ELR (cell line): ENCODE data around the gene FGF1.

Experiments
- DNase-seq: peaks from one replicate; pipeline ENCODE4 v3.0.0-alpha.2; 2015; ENCODE audit warnings: low read depth

FGF1 gene

DNA sequence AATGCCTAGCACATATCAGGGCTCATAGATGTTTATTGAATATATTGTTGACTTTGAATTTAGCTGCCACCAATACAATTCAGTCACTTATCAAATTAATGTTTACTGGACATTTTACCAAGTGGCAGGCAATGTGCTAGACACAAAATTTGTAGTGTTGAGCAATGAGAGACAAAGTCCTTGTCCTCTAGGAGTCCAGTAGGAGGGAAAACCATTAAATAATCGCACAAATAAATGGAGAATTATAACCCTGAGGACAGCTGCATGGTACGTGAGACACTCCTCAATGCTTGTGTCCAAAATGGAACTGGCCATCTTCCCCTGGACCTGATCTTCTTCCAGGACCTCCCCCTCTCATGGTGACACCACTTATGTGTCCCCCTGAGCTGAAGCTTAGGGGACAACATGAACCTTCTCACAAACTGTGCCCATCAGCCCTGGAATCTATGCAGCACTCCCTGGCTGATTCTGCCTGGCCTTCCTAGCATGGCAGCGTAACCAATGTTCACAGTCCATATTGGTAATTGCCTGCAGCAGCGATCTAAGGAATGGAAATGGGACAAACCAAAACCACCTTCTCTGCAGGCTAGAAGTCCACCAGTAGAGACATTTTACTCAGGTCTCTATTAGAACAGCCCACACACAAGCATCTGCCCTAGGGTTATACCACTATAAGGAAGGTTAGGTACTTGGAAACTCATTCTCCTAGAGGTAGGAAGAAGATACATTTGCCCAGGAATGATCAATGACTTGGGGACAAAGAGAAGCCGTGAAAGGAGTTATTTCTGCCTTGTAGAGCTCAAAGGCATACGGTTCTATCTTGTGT is 75.5 kb downstream of the FGF1 start:
- no peak for DNase-seq

DNA sequence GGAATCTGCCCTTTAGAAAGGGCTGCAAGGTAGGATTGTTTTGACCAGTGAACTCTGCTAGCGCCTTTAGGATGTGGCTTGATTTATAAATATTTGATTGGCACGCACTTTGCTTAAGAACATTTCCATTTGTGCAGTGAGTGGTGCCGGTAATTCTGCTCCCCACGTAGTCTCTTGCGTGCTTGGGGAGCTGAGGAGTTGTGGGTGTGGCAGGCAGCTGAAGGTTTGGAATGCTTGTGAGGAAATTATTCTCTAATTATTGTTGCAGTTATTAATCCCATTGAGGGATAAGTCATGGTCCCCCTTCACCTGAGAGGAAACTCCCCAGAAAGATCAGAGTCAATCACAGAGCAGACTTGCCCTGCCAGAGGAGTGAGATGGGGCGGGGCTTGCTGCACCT is 76.7 kb downstream of the FGF1 start:
- DNase-seq: no peak

GRCh38 chr5:142608081-142608480 is 77.8 kb downstream of the FGF1 start:
- DNase-seq: no peak

- DNase-seq: no peak
Observed at GRCh38 chr5:142605611-142606010, 80.3 kb downstream of the FGF1 start.

DNA sequence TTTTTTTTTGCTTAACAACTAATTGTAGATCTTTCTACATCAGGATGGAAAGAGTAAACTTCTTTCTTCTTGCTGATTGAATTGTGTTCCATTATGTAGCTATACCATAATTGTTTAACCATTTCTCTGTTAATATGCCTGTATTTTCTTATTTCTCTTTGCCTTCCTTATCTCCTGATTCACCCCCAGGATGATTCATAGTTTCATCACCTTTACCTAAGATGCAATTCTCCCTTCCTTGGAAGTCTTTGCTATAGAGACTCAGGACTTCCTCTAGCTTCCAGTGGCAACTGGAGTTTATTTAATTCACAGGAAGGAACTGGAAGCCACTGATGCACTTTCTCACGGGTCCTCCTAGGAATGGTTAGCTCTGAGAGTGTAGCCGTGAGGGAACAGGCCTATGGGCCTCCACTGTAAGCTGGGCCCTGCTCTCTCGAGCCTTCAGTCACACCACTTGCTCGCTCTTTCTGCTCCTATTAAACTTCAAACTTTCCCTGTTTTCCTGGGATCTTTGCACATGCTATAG is 83.1 kb downstream of the FGF1 start:
- DNase-seq: peak; percentile 57

DNA sequence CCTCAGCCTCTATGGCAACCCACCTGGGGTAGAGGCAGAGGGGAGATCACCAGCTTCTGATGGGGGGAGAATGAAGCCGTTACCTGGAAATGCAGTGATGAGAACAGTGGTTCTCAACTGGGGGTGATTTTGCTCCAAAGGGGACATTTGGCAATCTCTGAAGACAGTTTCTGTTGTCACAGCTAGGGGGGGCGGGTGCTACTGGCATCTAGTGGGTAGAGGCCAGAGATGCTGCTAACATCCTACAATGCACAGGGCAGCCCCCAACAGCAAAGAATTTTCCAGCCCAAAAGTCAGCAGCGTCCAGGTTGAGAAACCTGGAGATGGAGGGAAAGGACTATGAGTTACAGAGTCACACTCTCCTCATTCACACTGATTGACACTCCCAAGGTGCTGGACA is 84.5 kb downstream of the FGF1 start:
- peak; percentile 53 for DNase-seq

GRCh38 chr5:142600611-142601358 is 85.1 kb downstream of the FGF1 start:
- DNase-seq: peak; percentile 54

DNA sequence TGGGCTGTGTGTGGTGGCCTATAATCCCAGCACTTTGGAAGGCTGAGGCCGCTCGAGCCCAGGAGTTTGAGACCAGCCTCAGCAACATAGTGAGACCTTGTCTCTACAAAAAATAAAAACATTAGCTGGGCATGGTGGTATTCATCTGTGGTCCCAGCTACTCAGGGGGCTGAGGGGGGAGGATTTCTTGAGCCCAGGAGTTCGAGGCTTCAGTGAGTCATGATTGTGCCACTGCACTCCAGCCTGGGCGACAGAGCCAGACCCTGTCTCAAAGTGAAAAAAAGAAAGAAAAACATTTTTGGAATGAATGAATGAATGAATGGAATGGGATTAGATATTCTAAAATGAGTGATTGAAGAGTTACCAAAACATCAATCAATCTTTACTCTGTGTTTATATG is 85.8 kb downstream of the FGF1 start:
- no peak for DNase-seq

DNA sequence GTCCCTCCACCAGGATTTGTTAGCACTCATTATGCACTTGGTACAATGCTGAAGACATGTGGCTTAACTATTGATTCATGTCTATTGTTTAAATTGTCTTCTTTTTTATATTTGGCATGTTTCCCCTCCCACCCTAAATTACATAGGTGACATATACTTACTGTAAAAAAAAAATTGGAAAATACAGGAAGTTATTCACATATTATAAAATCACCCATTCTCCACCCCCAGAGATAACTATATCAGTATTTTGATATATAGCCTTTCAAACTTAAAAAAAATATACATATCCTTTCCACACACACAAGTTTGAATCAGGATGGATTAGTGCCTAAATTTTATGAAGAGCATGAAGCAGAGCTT is 87.6 kb downstream of the FGF1 start:
- DNase-seq: no peak

DNA sequence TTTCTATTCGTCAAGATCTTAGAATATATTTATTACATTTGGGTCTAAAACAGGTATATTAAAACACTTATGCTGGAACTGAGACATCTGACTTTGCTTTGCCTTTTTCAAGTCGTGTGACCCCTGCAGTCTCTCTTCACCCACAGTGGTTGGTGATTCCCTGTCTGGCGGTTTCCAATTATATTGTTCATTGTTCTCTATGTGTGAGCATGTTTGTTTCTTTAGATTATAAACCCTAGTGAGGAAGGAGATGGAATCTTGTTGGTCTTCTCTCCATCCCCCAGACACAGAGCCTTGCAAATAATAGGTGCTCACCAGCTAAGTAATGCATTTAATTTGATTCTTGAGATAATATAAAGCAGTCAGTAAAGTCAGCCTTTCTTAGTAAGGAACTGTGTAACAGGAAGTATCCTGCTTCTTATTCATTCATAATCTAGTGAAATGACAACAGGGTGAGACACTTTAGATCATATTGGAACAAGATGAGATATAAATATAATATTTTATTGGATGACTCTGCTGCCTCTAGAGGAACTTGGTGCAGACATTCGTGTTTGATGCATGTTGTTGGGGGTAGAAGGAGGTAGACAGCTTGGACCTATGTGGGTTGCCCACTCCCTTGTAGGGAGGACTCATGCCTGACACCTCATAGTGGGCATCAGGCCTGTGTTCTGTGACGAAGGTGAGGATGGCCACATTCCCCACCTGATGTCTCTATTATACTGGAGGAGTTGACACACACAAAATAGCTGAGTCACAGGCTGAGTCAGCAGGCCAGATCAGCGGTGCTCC is 88.1 kb downstream of the FGF1 start:
- DNase-seq: peak; percentile 95

- no peak for DNase-seq
Observed at GRCh38 chr5:142597025-142597424, 88.9 kb downstream of the FGF1 start.

DNA sequence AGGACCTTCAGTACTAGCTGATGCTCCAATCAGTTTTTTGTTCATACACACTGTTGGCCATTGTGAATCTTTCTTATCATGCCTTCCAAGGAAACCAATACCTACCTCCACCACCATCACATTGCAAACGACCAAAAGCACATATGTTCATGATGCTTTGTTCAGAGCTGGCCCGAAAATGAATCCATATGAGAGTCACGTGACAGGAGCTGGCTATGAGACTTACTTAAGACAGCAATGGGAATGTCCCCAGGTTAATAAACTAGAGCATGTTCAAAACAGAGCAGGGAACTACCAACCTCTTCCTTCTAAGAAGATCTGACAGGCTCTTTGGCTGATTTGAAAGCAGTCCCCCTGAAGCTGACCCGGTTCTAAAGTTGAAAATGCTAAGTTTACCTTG is 93.5 kb downstream of the FGF1 start:
- no peak for DNase-seq

DNA sequence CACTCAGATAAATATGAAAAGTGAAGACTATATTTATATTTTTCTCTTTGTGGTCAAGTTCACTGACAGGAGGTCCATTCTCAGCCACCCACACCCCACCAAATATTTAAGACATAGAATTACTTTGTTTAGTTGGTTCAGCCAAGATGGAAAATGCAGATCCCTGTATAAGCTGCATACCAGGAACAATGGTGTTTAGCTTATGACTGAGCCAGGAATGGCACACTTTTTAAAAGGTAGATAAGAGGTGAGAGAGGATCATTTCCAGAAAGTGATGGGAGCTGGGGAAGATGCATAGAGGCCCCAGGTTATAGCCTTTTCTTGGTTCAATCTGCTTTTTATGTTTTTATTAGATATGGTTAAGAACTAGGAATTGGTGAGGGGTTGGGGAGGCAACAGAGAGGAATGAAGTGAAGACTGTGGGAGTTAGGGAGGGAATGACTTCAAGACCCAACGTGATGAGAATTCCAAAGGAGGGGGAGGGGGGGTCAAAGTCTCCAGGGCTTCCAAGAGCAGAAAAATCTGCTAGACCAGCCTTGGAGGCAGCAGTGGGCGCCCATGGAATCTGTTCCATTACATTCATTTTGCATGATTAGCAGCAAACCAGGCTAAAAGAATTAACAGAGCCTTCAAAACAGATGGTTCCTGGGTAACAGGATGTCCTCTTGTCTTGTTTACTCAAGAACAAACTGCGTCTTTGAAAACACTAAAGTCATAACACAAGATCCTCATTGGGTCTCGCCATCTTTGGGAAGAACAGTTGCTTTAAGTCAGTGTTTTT is 95.2 kb downstream of the FGF1 start:
- DNase-seq: no peak

- no peak for DNase-seq
Observed at GRCh38 chr5:142589720-142590119, 96.2 kb downstream of the FGF1 start.

DNA sequence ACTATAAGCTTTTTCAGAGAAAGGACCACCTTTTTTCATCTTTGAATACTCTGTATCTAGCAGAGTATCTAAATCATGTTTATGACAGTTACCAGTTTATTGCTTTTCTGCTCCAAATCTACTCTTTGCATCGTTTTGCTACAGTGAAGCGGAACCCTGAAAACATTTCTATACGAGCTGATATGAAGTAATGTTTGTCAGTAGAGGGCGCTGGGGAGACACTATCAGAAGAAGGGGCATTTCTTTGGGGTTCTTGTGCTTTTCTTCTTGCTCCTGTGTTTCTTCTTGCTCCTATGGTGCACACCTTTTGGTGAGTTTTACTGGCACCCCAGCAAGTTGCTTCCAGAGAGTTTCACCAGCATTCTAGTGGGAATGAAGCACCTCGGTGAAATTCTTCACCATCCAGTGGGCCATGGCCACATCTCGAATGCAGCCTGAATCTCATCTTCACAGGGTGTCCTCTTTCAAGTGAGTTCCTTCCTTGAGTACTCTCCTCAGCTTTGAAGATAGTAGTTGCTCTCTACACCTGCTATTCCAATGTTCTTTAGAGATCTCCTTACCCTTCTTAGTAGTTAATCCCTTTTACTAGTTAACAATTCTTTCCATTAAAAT is 98.4 kb downstream of the FGF1 start:
- peak; percentile 78 for DNase-seq

GRCh38 chr5:142586552-142586951 is 99.3 kb downstream of the FGF1 start:
- no peak for DNase-seq

DNA sequence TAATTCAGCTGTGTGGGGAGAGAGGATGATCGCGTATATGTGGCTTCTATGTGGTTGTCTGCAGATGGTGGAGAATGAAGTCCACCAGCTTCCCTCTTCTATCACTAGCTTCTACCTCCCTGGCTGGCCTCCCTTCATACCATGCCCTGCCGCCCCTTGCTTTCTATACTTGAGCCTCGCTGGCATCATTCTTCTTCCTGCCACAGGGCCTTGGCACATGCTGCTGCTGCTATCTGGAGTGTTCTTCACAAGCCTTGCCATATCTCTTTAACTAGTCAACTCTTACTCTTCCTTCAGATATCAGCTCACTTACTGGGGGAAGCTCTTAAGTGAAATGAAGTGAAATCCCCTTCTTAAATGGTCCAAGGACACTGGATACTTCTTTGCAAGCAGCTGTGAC is 100.4 kb downstream of the FGF1 start:
- DNase-seq: no peak

- no peak for DNase-seq
Observed at GRCh38 chr5:142584891-142585290, 101.0 kb downstream of the FGF1 start.

- no peak for DNase-seq
Observed at GRCh38 chr5:142578161-142578830, 107.6 kb downstream of the FGF1 start.

DNA sequence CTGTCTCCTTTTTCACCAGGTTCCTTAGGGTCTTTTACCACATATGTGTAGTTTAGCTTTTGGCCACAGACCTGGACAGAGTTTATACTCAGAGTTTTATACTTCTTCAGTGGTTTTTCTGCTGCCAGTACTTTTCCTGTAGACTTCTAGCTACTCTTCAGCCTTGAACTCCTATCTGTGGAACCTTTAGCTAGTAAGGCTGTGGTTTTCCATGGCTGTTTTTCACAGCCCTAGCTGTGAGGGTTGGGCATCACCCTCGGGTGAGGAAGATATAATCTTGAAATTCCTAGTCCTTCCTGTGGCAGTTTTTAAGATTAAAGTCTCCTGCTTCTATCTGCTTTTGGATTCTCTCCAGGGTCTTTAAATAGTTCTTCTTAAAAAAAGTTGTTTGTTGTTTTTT is 109.1 kb downstream of the FGF1 start:
- no peak for DNase-seq

DNA sequence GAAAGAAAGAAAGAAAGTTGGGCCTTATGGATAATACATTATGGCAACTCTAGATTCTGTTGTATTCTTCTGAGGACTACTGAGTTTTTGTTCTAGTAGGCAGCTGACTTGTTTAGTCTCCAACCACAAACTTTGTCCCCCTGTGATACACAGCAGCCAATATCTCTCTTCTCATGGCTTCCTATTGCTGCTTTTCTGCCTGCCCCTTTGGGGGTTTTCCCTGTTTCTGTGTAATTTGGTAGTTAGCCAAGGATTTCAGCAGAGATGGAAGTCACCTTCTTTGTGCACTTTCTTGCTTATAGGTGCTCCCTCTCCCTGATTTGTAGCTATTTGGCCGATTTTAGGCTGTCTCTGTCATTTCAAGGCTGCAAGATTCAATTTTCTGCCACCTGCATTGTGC is 109.6 kb downstream of the FGF1 start:
- DNase-seq: no peak
